H9 (cell line): ENCODE results near the gene PIGK. TPM values are rescaled to one million over a fixed set of nuclear protein-coding genes. Genes with fewer than 3 reads are reported as not detected.

ENCODE experiments used
- DNase-seq: peaks from one replicate; pipeline ENCODE4 v3.0.0-alpha.2; 2017
- H2AFZ ChIP-seq: one replicate; pipeline ENCODE4 v1.6.1; 2013; ENCODE audit warnings: mild to moderate bottlenecking, low read length, control low read depth, moderate library complexity
- H2AK5ac ChIP-seq: 2 replicates; pipeline ENCODE4 v1.6.1; 2013; ENCODE audit warnings: low read length, control low read depth, mixed read lengths; ENCODE audit not compliant: insufficient read length
- H2BK120ac ChIP-seq: one replicate; pipeline ENCODE4 v1.6.1; 2013; ENCODE audit warnings: low read depth, mild to moderate bottlenecking, low read length, control low read depth, inconsistent platforms; ENCODE audit not compliant: poor library complexity, severe bottlenecking
- H2BK12ac ChIP-seq: 2 replicates; pipeline ENCODE4 v1.6.1; 2013; ENCODE audit warnings: low read length, control low read depth, mixed read lengths, low read depth; ENCODE audit not compliant: insufficient read length
- H2BK15ac ChIP-seq: 2 replicates; pipeline ENCODE4 v1.6.1; 2013; ENCODE audit warnings: low read depth, low read length, control low read depth
- H2BK20ac ChIP-seq: one replicate; pipeline ENCODE4 v1.6.1; 2013; ENCODE audit warnings: low read depth, mild to moderate bottlenecking, low read length, control low read depth, inconsistent platforms; ENCODE audit not compliant: poor library complexity, severe bottlenecking
- H2BK5ac ChIP-seq: 2 replicates; pipeline ENCODE4 v1.6.1; 2013; ENCODE audit warnings: low read length, control low read depth, mixed read lengths; ENCODE audit not compliant: insufficient read length
- H3K14ac ChIP-seq: 2 replicates; pipeline ENCODE4 v1.6.1; 2013; ENCODE audit warnings: low read length, control low read depth; ENCODE audit not compliant: insufficient read depth
- H3K18ac ChIP-seq: 2 replicates; pipeline ENCODE4 v1.6.1; 2013; ENCODE audit warnings: low read depth, mild to moderate bottlenecking, mixed read lengths, low read length, control low read depth; ENCODE audit not compliant: insufficient read length
- H3K23ac ChIP-seq: 2 replicates; pipeline ENCODE4 v1.6.1; 2013; ENCODE audit warnings: low read length, control low read depth, mixed read lengths, low read depth; ENCODE audit not compliant: insufficient read length
- H3K23me2 ChIP-seq: 2 replicates; pipeline ENCODE4 v1.6.1; 2013; ENCODE audit warnings: low read depth, mild to moderate bottlenecking, mixed read lengths, low read length, control low read depth; ENCODE audit not compliant: insufficient read length, poor library complexity, severe bottlenecking
- H3K27ac ChIP-seq: 2 replicates; pipeline ENCODE4 v1.5.1; 2013; ENCODE audit warnings: low read length, control low read depth, mixed read lengths, low read depth; ENCODE audit not compliant: insufficient read length
- H3K27me3 ChIP-seq: 2 replicates; pipeline ENCODE4 v1.6.1; 2013; ENCODE audit warnings: low read length, control low read depth, inconsistent platforms; ENCODE audit not compliant: insufficient read depth
- H3K4ac ChIP-seq: 2 replicates; pipeline ENCODE4 v1.6.1; 2013; ENCODE audit warnings: low read depth, mild to moderate bottlenecking, control low read depth, inconsistent platforms, low read length, moderate library complexity
- H3K4me1 ChIP-seq: 2 replicates; pipeline ENCODE4 v1.6.1; 2013; ENCODE audit warnings: low read length, control low read depth, inconsistent platforms; ENCODE audit not compliant: insufficient read depth
- H3K4me2 ChIP-seq: 2 replicates; pipeline ENCODE4 v1.6.1; 2013; ENCODE audit warnings: low read length, control low read depth, mixed read lengths; ENCODE audit not compliant: insufficient read length, insufficient read depth
- H3K56ac ChIP-seq: 2 replicates; pipeline ENCODE4 v1.6.1; 2013; ENCODE audit warnings: low read depth, mild to moderate bottlenecking, mixed read lengths, low read length, control low read depth; ENCODE audit not compliant: insufficient read length
- H3K79me1 ChIP-seq: 2 replicates; pipeline ENCODE4 v1.6.1; 2013; ENCODE audit warnings: low read depth, mild to moderate bottlenecking, moderate library complexity, low read length, control low read depth, inconsistent platforms; ENCODE audit not compliant: insufficient read depth, poor library complexity, severe bottlenecking
- H3K79me2 ChIP-seq: 2 replicates; pipeline ENCODE4 v1.6.1; 2013; ENCODE audit warnings: low read length, control low read depth, inconsistent platforms; ENCODE audit not compliant: insufficient read depth
- H3K9ac ChIP-seq: 2 replicates; pipeline ENCODE4 v1.6.1; 2013; ENCODE audit warnings: low read length, control low read depth, mixed read lengths; ENCODE audit not compliant: insufficient read length; ENCODE audit errors: extremely low read depth
- H3K9me3 ChIP-seq: one replicate; pipeline ENCODE4 v1.6.1; 2013; ENCODE audit warnings: low read depth, low read length, inconsistent platforms; ENCODE audit not compliant: control insufficient read depth
- H3T11ph ChIP-seq: one replicate; pipeline ENCODE4 v1.6.1; 2013; ENCODE audit warnings: mild to moderate bottlenecking, low read length, control low read depth, inconsistent platforms
- H4K20me1 ChIP-seq: one replicate; pipeline ENCODE4 v1.6.1; 2013; ENCODE audit not compliant: control insufficient read depth, insufficient read length, insufficient read depth
- H4K5ac ChIP-seq: 2 replicates; pipeline ENCODE4 v1.6.1; 2013; ENCODE audit warnings: low read depth, mild to moderate bottlenecking, mixed read lengths, low read length, control low read depth; ENCODE audit not compliant: insufficient read length
- H4K8ac ChIP-seq: replicated peaks from 2 replicates; pipeline ENCODE4 v1.6.1; 2013; ENCODE audit warnings: low read length, control low read depth, mixed read lengths, low read depth; ENCODE audit not compliant: insufficient read length
- H4K91ac ChIP-seq: 2 replicates; pipeline ENCODE4 v1.6.1; 2013; ENCODE audit warnings: low read depth, mild to moderate bottlenecking, moderate library complexity, mixed read lengths, low read length, control low read depth; ENCODE audit not compliant: insufficient read length
- H3K27ac Mint-ChIP-seq, 3 experiments: 2 replicates in 2 of 3; 3 replicates in 1 of 3; pipeline ENCODE4 v1.8.0; 2020 to 2021; ENCODE audit warnings: mixed read lengths in 3 of 3, mild to moderate bottlenecking in 1 of 3, moderate library complexity in 1 of 3
- H3K27me3 Mint-ChIP-seq: 2 replicates; pipeline ENCODE4 v1.8.0; 2021; ENCODE audit warnings: low read depth, mild to moderate bottlenecking, moderate library complexity, mixed read lengths
- H3K36me3 Mint-ChIP-seq, 3 experiments: 2 replicates in 2 of 3; 3 replicates in 1 of 3; pipeline ENCODE4 v1.8.0; 2020 to 2021; ENCODE audit warnings: low read depth in 3 of 3, mixed read lengths in 3 of 3; ENCODE audit not compliant: insufficient read depth in 1 of 3
- H3K4me1 Mint-ChIP-seq, 2 experiments: 2 replicates each; pipeline ENCODE4 v1.8.0; 2020; ENCODE audit warnings: mixed read lengths in 2 of 2
- H3K4me3 Mint-ChIP-seq, 2 experiments: 2 replicates in 1 of 2; 3 replicates in 1 of 2; pipeline ENCODE4 v1.8.0; 2020 to 2021; ENCODE audit warnings: mild to moderate bottlenecking in 2 of 2, mixed read lengths in 2 of 2, moderate library complexity in 1 of 2
- H3K9me3 Mint-ChIP-seq, 2 experiments: 2 replicates in 1 of 2; 3 replicates in 1 of 2; pipeline ENCODE4 v1.8.0; 2020; ENCODE audit warnings: mild to moderate bottlenecking in 2 of 2, mixed read lengths in 2 of 2, moderate library complexity in 1 of 2
- CTCF ChIP-seq: fragments of 200-600 bp; sonication (generic); conservative IDR thresholded peaks from 3 replicates; pipeline ENCODE4 v1.8.0; 2021; ENCODE audit warnings: antibody characterized with exemption, mild to moderate bottlenecking
- WGBS: extraction: QIAGEN DNeasy Blood & Tissue Kit; methylation state at CpG from one replicate; pipeline ENCODE4 v1.1.7; 2013; ENCODE audit warnings: missing lambda C conversion rate, low lambda C conversion rate, mixed read lengths; ENCODE audit not compliant: insufficient read length; ENCODE audit errors: extremely low coverage; 5-methylcytosine and 5-hydroxymethylcytosine counted together
- total RNA-seq: library from RNA; stranded (reverse); gene quantifications from 2 replicates; pipeline ENCODE4 v1.2.1, GENCODE V29; 2021

PIGK gene
- total RNA-seq, 1 experiment from 2014 or later = 22.1 TPM

GRCh38 chr1:77265180-77265579 is 46.0 kb upstream of the PIGK start:
- H2BK20ac ChIP-seq = no peak overlapping the region
- no peak overlapping the region for H3K14ac ChIP-seq
- H4K8ac ChIP-seq = no peak overlapping the region
- no peak for DNase-seq
- H3K27me3 ChIP-seq = peaks cover 4% of the 10 kb centered on the region; the same call in 1 of the 2 replicates
- Mint-ChIP-seq H3K4me3 (no peak overlapping the region), H3K9me3 (no peaks in the 10 kb centered on the region), H3K4me1 (peaks cover 8 to 12% of the 10 kb centered on the region in 2 experiments), H3K27me3 (peaks cover 21% of the 10 kb centered on the region), H3K36me3 (no peaks in the 10 kb centered on the region), H3K27ac (no peak overlapping the region)
- H3K4me2 ChIP-seq = no peak overlapping the region
- H2AK5ac ChIP-seq = no peak overlapping the region
- H4K91ac ChIP-seq = no peak overlapping the region
- TF ChIP-seq CTCF = no peak
- no peaks in the 10 kb centered on the region; the same call in 1 of the 2 replicates for H3K4me1 ChIP-seq
- no peak overlapping the region for H2BK120ac ChIP-seq
- H3K23ac ChIP-seq = no peak overlapping the region
- H3K4ac ChIP-seq = no peak overlapping the region
- H3K9ac ChIP-seq = no peak overlapping the region
- no peaks in the 10 kb centered on the region for H3K9me3 ChIP-seq
- no peak overlapping the region for H2BK15ac ChIP-seq
- no peaks in the 10 kb centered on the region for H3K23me2 ChIP-seq
- no peak overlapping the region for H3K27ac ChIP-seq
- no CpG with 5 or more reads among the region's 1 CpG for WGBS
- H2BK12ac ChIP-seq = no peak overlapping the region
- H3K79me1 ChIP-seq = no peaks in the 10 kb centered on the region
- no peaks in the 10 kb centered on the region for H4K20me1 ChIP-seq
- no peak overlapping the region for H4K5ac ChIP-seq
- no peak overlapping the region for H3T11ph ChIP-seq
- no peaks in the 10 kb centered on the region for H3K79me2 ChIP-seq
- H3K18ac ChIP-seq = no peak overlapping the region
- H2BK5ac ChIP-seq = no peak overlapping the region
- no peak overlapping the region for H2AFZ ChIP-seq
- no peak overlapping the region for H3K56ac ChIP-seq
